Progenitor cell of endocrine pancreas (in vitro differentiated cells): Measurements from ENCODE around the gene ANO7. TPM values are rescaled to one million over a fixed set of nuclear protein-coding genes. Genes with fewer than 3 reads are reported as not detected.

Source experiments
- DNase-seq: peaks from one replicate; pipeline ENCODE4 v3.0.0; 2021; ENCODE audit warnings: low spot score; ENCODE audit not compliant: unreplicated experiment
- H3K27ac Mint-ChIP-seq: 2 replicates; pipeline ENCODE4 v1.8.0; 2021; ENCODE audit warnings: mild to moderate bottlenecking, moderate library complexity, mixed read lengths
- H3K27me3 Mint-ChIP-seq: 2 replicates; pipeline ENCODE4 v1.8.0; 2021; ENCODE audit warnings: mixed read lengths
- H3K36me3 Mint-ChIP-seq: 2 replicates; pipeline ENCODE4 v1.8.0; 2022; ENCODE audit warnings: mixed read lengths; ENCODE audit not compliant: insufficient read depth
- H3K4me1 Mint-ChIP-seq: 2 replicates; pipeline ENCODE4 v1.8.0; 2021; ENCODE audit warnings: low read depth, mixed read lengths
- H3K4me3 Mint-ChIP-seq: 2 replicates; pipeline ENCODE4 v1.8.0; 2021; ENCODE audit warnings: low read depth, mild to moderate bottlenecking, moderate library complexity, mixed read lengths
- H3K9me3 Mint-ChIP-seq: 2 replicates; pipeline ENCODE4 v1.8.0; 2021; ENCODE audit warnings: low read depth, mixed read lengths
- total RNA-seq: library from RNA; stranded (reverse); gene quantifications from 2 replicates; pipeline ENCODE4 v1.2.1, GENCODE V29; 2021
- TF ChIP-seq, protein P1 (sequence below): fragments of 200-600 bp; sonication (generic); IDR thresholded peaks from one replicate; pipeline ENCODE4 v1.5.0; 2021; ENCODE audit warnings: antibody characterized with exemption, mild to moderate bottlenecking; ENCODE audit not compliant: unreplicated experiment

Gene ANO7
- total RNA-seq, 1 donor from 2014 or later, result 2.5 TPM

DNA sequence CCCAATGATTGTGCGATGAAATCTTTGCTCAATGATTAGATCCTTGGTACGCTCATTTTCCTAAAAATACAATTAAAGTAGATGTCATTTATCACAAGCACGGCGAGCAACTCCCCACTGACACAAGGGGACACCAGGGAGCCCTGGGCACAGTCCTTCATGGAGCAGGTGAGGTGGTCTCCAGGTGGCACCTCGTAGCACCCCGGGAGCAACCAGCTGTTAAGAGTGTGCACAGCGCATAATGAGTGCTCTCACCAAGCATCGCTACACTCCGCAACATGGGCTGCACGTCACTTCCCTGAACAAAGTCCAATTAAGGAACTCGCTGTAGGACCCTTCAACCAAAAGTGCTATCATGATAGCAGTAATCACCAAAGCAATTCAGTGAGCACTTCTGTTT lies 59.8 kb downstream of the ANO7 start:
- H3K27me3 Mint-ChIP-seq, result no peaks in the 10 kb centered on the region
- peaks cover 33% of the 10 kb centered on the region for H3K36me3 Mint-ChIP-seq
- no peaks in the 10 kb centered on the region for H3K9me3 Mint-ChIP-seq
- TF ChIP-seq, protein P1, sequence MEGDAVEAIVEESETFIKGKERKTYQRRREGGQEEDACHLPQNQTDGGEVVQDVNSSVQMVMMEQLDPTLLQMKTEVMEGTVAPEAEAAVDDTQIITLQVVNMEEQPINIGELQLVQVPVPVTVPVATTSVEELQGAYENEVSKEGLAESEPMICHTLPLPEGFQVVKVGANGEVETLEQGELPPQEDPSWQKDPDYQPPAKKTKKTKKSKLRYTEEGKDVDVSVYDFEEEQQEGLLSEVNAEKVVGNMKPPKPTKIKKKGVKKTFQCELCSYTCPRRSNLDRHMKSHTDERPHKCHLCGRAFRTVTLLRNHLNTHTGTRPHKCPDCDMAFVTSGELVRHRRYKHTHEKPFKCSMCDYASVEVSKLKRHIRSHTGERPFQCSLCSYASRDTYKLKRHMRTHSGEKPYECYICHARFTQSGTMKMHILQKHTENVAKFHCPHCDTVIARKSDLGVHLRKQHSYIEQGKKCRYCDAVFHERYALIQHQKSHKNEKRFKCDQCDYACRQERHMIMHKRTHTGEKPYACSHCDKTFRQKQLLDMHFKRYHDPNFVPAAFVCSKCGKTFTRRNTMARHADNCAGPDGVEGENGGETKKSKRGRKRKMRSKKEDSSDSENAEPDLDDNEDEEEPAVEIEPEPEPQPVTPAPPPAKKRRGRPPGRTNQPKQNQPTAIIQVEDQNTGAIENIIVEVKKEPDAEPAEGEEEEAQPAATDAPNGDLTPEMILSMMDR, result no peak
- H3K27ac Mint-ChIP-seq, result no peak overlapping the region
- H3K4me1 Mint-ChIP-seq, result no peaks in the 10 kb centered on the region
- H3K4me3 Mint-ChIP-seq, result no peak overlapping the region
- no peak for DNase-seq

- Mint-ChIP-seq H3K4me3 (no peak overlapping the region), H3K36me3 (peaks cover 32% of the 10 kb centered on the region), H3K27ac (no peak overlapping the region), H3K4me1 (no peaks in the 10 kb centered on the region), H3K27me3 (no peaks in the 10 kb centered on the region), H3K9me3 (no peaks in the 10 kb centered on the region)
- TF ChIP-seq, protein P1, result no peak
- no peak for DNase-seq
Measured at GRCh38 chr2:241248897-241249296, 60.4 kb downstream of the ANO7 start.

- peaks cover 30% of the 10 kb centered on the region for H3K36me3 Mint-ChIP-seq
- DNase-seq, result no peak
Measured at GRCh38 chr2:241249654-241250053, 61.2 kb downstream of the ANO7 start.

GRCh38 chr2:241252778-241253475 lies 64.5 kb downstream of the ANO7 start:
- no peak overlapping the region for H3K27ac Mint-ChIP-seq
- H3K27me3 Mint-ChIP-seq, result no peaks in the 10 kb centered on the region
- H3K4me3 Mint-ChIP-seq, result no peak overlapping the region
- H3K9me3 Mint-ChIP-seq, result no peaks in the 10 kb centered on the region
- peaks cover 29% of the 10 kb centered on the region for H3K36me3 Mint-ChIP-seq
- TF ChIP-seq, protein P1, result no peak
- no peaks in the 10 kb centered on the region for H3K4me1 Mint-ChIP-seq
- DNase-seq, result no peak

More at GRCh38 chr2:241249654-241250053, 61.2 kb downstream of the ANO7 start:
- Mint-ChIP-seq H3K4me1 (no peaks in the 10 kb centered on the region), H3K27me3 (no peaks in the 10 kb centered on the region), H3K9me3 (no peaks in the 10 kb centered on the region), H3K27ac (no peak overlapping the region), H3K4me3 (no peak overlapping the region)
- TF ChIP-seq, protein P1, result no peak

- no peaks in the 10 kb centered on the region for H3K4me1 Mint-ChIP-seq
- TF ChIP-seq, protein P1, result no peak
- no peak overlapping the region for H3K27ac Mint-ChIP-seq
- peaks cover 25% of the 10 kb centered on the region for H3K36me3 Mint-ChIP-seq
- H3K27me3 Mint-ChIP-seq, result no peaks in the 10 kb centered on the region
- DNase-seq, result no peak
- H3K4me3 Mint-ChIP-seq, result no peak overlapping the region
- H3K9me3 Mint-ChIP-seq, result no peaks in the 10 kb centered on the region
Measured at GRCh38 chr2:241254904-241255351, 66.5 kb downstream of the ANO7 start.
